GM18499 (cell line): ENCODE results near the gene SHISA5.
A peak's percentile ranks its signal among the peaks of the same experiment; 100 is the strongest.
"Not testable (repeated sequence)": the region's sequence is repeated elsewhere in the genome, so short reads cannot be mapped to it uniquely, and the experiment has no call there.

Experiments used
- ATAC-seq: cut with Tn5 transposase; IDR thresholded peaks from one replicate; pipeline ENCODE4 v1.9.1; 2021; ENCODE audit warnings: moderate number of reproducible peaks; ENCODE audit not compliant: insufficient read depth, unreplicated experiment

Gene SHISA5

GRCh38 chr3:48480891-48481290, 23.1 kb downstream of the SHISA5 start:
- not testable (repeated sequence) for ATAC-seq

GRCh38 chr3:48478626-48479555, 25.1 kb downstream of the SHISA5 start:
- ATAC-seq = no peak

GRCh38 chr3:48477959-48478520, 25.9 kb downstream of the SHISA5 start:
- no peak for ATAC-seq

- ATAC-seq = no peak
Observed at GRCh38 chr3:48476426-48477053, 27.4 kb downstream of the SHISA5 start.

GRCh38 chr3:48475188-48475587, 28.8 kb downstream of the SHISA5 start:
- no peak for ATAC-seq

- no peak for ATAC-seq
Observed at GRCh38 chr3:48474619-48475018, 29.4 kb downstream of the SHISA5 start.

- ATAC-seq = not testable (repeated sequence)
Observed at GRCh38 chr3:48474031-48474430, 29.9 kb downstream of the SHISA5 start.

GRCh38 chr3:48473617-48473952, 30.4 kb downstream of the SHISA5 start:
- ATAC-seq = no peak

- ATAC-seq = peak; percentile 59
Observed at GRCh38 chr3:48472923-48473616, 30.9 kb downstream of the SHISA5 start.

GRCh38 chr3:48472673-48472922, 31.4 kb downstream of the SHISA5 start:
- ATAC-seq = no peak

GRCh38 chr3:48470286-48470685, 33.7 kb downstream of the SHISA5 start:
- ATAC-seq = no peak

GRCh38 chr3:48469046-48469915, 34.7 kb downstream of the SHISA5 start:
- ATAC-seq = no peak

GRCh38 chr3:48468329-48468731, 35.6 kb downstream of the SHISA5 start:
- ATAC-seq = no peak

- no peak for ATAC-seq
Observed at GRCh38 chr3:48467473-48468267, 36.3 kb downstream of the SHISA5 start.

- ATAC-seq = no peak
Observed at GRCh38 chr3:48467110-48467454, 36.9 kb downstream of the SHISA5 start.

GRCh38 chr3:48466386-48467109, 37.4 kb downstream of the SHISA5 start:
- ATAC-seq = no peak

- no peak for ATAC-seq
Observed at GRCh38 chr3:48465531-48466378, 38.2 kb downstream of the SHISA5 start.

- no peak for ATAC-seq
Observed at GRCh38 chr3:48465237-48465530, 38.8 kb downstream of the SHISA5 start.
